K562 (cell line): ENCODE data around the gene SLC7A11. TPM values are rescaled to one million over a fixed set of nuclear protein-coding genes. Genes with fewer than 3 reads are reported as not detected.

Experiments used
- ATAC-seq: fragments of 200-7000 bp; cut with Tn5 transposase; 3 replicates; pipeline ENCODE4 v1.9.1; 2020; ENCODE audit warnings: moderate library complexity
- BruUV-seq: library from RNA; stranded (reverse); fragments of 400-500 nt; replicated peaks from 2 replicates; lab custom pipeline; 2021; lab: Mats Ljungman, UMichigan
- CTCF ChIA-PET: fragments of 300-600 bp; formaldehyde crosslinking; extraction: SDS; loops from one replicate; lab custom pipeline; 2021; ENCODE audit warnings: low intra/inter-chr PET ratio; lab: Yijun Ruan, JAX
- POLR2A ChIA-PET: fragments of 300-600, 350-650 bp; sonication (Branson Sonifier 250); formaldehyde crosslinking; extraction: SDS; loops from one replicate; lab custom pipeline; 2021; ENCODE audit warnings: antibody characterized with exemption, inconsistent platforms; lab: Yijun Ruan, JAX
- DNase-seq, 4 experiments: peaks; one replicate each; pipeline versions ENCODE4 v3.0.0 to v3.0.0-alpha.2; 2011 to 2018; ENCODE audit warnings: low spot score in 3 of 4, mixed read lengths in 3 of 4; ENCODE audit errors: extremely low read depth in 1 of 4
- FAIRE-seq: peaks from 2 replicates; lab custom pipeline; 2011; peaks lifted over from hg19 to GRCh38; lab: Jason Lieb, UNC
- H2AFZ ChIP-seq: 2 replicates; pipeline ENCODE4 v1.6.0; 2011; ENCODE audit warnings: low read depth, low read length, control low read depth, inconsistent platforms
- H3K27ac ChIP-seq: fragments of 200-600 bp; 3 replicates; pipeline ENCODE4 v1.8.0; 2011; ENCODE audit warnings: low read depth, mild to moderate bottlenecking, control low read depth, inconsistent platforms, low read length, moderate library complexity, mixed read lengths; ENCODE audit errors: extremely low read depth
- H3K27me3 ChIP-seq, 2 experiments: fragments of 300-600 bp in 1 of 2; 2 replicates in 1 of 2; 3 replicates in 1 of 2; pipeline versions ENCODE4 v1.6.0 to v1.8.0; 2011; ENCODE audit warnings: inconsistent platforms in 2 of 2, low read length in 2 of 2, mild to moderate bottlenecking in 1 of 2, mixed read lengths in 1 of 2, moderate library complexity in 1 of 2; ENCODE audit not compliant: control insufficient read depth in 2 of 2, insufficient read depth in 2 of 2
- H3K36me3 ChIP-seq: fragments of 300-600 bp; 3 replicates; pipeline ENCODE4 v1.8.0; 2011; ENCODE audit warnings: mild to moderate bottlenecking, low read length, inconsistent platforms; ENCODE audit not compliant: control insufficient read depth, insufficient read depth
- H3K4me1 ChIP-seq, 2 experiments: fragments of 200-600 bp in 1 of 2; replicated peaks in 1 of 2; 2 replicates in 1 of 2; 3 replicates in 1 of 2; pipeline versions ENCODE4 v1.5.1 to v1.8.0; 2011; ENCODE audit warnings: inconsistent platforms in 2 of 2, low read length in 2 of 2, mild to moderate bottlenecking in 1 of 2, mixed read lengths in 1 of 2, moderate library complexity in 1 of 2; ENCODE audit not compliant: control insufficient read depth in 2 of 2, insufficient read depth in 2 of 2
- H3K4me2 ChIP-seq: 2 replicates; pipeline ENCODE4 v1.6.1; 2011; ENCODE audit warnings: low read length, control low read depth, inconsistent platforms, mixed read lengths; ENCODE audit not compliant: insufficient read depth
- H3K4me3 ChIP-seq: fragments of 200-600 bp; sonication (generic), shearing (Covaris generic); 2 replicates; pipeline ENCODE4 v1.5.1; 2016; ENCODE audit warnings: control low read depth, inconsistent platforms
- H3K79me2 ChIP-seq: fragments of 200-600 bp; 3 replicates; pipeline ENCODE4 v1.8.0; 2011; ENCODE audit warnings: low read length, inconsistent platforms; ENCODE audit not compliant: control insufficient read depth, insufficient read depth
- H3K9ac ChIP-seq, 2 experiments: 2 replicates each; pipeline versions ENCODE4 v1.6.0 to v1.6.1; 2011; ENCODE audit warnings: low read depth in 2 of 2, low read length in 2 of 2, control low read depth in 1 of 2, inconsistent platforms in 1 of 2, mild to moderate bottlenecking in 1 of 2, mixed read lengths in 1 of 2; ENCODE audit not compliant: insufficient read depth in 1 of 2
- H3K9me1 ChIP-seq: one replicate; pipeline ENCODE4 v1.6.0; 2011; ENCODE audit warnings: inconsistent platforms, mild to moderate bottlenecking, low read length, moderate library complexity; ENCODE audit not compliant: control insufficient read depth, insufficient read depth
- H3K9me3 ChIP-seq: replicated peaks from 2 replicates; pipeline ENCODE4 v1.5.1; 2011; ENCODE audit warnings: low read depth, low read length, inconsistent platforms; ENCODE audit not compliant: control insufficient read depth, insufficient read depth
- H4K20me1 ChIP-seq: replicated peaks from 2 replicates; pipeline ENCODE4 v1.6.1; 2011; ENCODE audit warnings: low read length, inconsistent platforms, mixed read lengths; ENCODE audit not compliant: control insufficient read depth, insufficient read depth
- MLLT1 ChIP-seq, 2 experiments: fragments of 450-650 bp; IDR thresholded peaks; 2 replicates each; pipeline ENCODE4 v1.6.1; 2016
- NCOR1 ChIP-seq: fragments of 450-650 bp; IDR thresholded peaks from 2 replicates; pipeline ENCODE4 v1.6.1; 2016; ENCODE audit warnings: mild to moderate bottlenecking, moderate library complexity
- NFE2L1 ChIP-seq: fragments of 450-650 bp; IDR thresholded peaks from 2 replicates; pipeline ENCODE4 v1.6.1; 2016; ENCODE audit warnings: missing genetic modification characterization, low read depth, mild to moderate bottlenecking, missing compliant biosample characterization, moderate library complexity, borderline replicate concordance
- TAF9B ChIP-seq: fragments of 450-650 bp; IDR thresholded peaks from 2 replicates; pipeline ENCODE4 v1.6.1; 2018; ENCODE audit warnings: mild to moderate bottlenecking; ENCODE audit not compliant: partially characterized antibody
- TAL1 ChIP-seq: fragments of 450-650 bp; IDR thresholded peaks from 2 replicates; pipeline ENCODE4 v1.6.1; 2016; ENCODE audit warnings: mild to moderate bottlenecking
- WGBS: fragments of 100-300 bp; shearing (Covaris generic); methylation state at CpG from one replicate; pipeline ENCODE4 v1.1.6; 2016; ENCODE audit warnings: low coverage, mixed read lengths; ENCODE audit not compliant: insufficient coverage; ENCODE audit errors: missing lambda C conversion rate; 5-methylcytosine and 5-hydroxymethylcytosine counted together
- in situ Hi-C: fragments of 300-500 bp; cut with MboI; formaldehyde crosslinking; loops from 4 replicates; pipeline ENCODE4 v1.15.0; 2018; ENCODE audit warnings: inconsistent platforms, mixed read lengths
- intact Hi-C: fragments of 100-400 bp; cut with micrococcal nuclease; formaldehyde crosslinking; loops from 2 replicates; pipeline ENCODE4 v1.14.2; 2022
- polyA plus RNA-seq, 8 experiments: library from polyadenylated mRNA; depleted of rRNA in 4 of 8; stranded (reverse) in 5 of 8; unstranded in 3 of 8; fragments of >200 nt; fragmentation: Nextera tagmentation in 2 of 8; fragmentation: Illumina TruSeq in 1 of 8; extraction: Ambion mirVana in 2 of 8; extraction: Trizol in 1 of 8; gene quantifications; 2 replicates each; pipeline versions ENCODE4 v1.2.1 to v1.2.3, GENCODE V29; 2011 to 2014; ENCODE audit warnings: inconsistent platforms in 1 of 8, missing spikeins in 1 of 8
- total RNA-seq, 7 experiments: library from RNA; depleted of rRNA in 6 of 7; stranded (reverse); fragments of >200 nt in 6 of 7; fragmentation: Illumina TruSeq in 2 of 7; extraction: Trizol in 2 of 7; gene quantifications; 2 replicates each; pipeline versions ENCODE4 v1.2.1 to v1.2.3, GENCODE V29; 2011 to 2021; ENCODE audit warnings: low replicate concordance in 1 of 7

SLC7A11 gene
- total and polyA plus RNA-seq, 9 of the 15 experiments (the other 6 are each of a cell fraction or from before 2014, with no cell fraction given): 4.5 to 26.1 (median 13.5) TPM

- FAIRE-seq: no peak
- in situ Hi-C loops: no loop called here
These were observed 36.5 kb downstream of the SLC7A11 start for GRCh38 chr4:138205531-138206233.

More at GRCh38 chr4:138205531-138206233, 36.5 kb downstream of the SLC7A11 start:
- intact Hi-C loops: no loop called here
- Histone ChIP-seq H3K27me3 (no peaks in the 10 kb centered on the region), H3K4me3 (no peak overlapping the region), H3K9ac (no peak overlapping the region), H3K4me1 (no peaks in the 10 kb centered on the region), H3K9me1 (peaks cover 3% of the 10 kb centered on the region), H3K27ac (no peak overlapping the region), H3K79me2 (peaks cover 7% of the 10 kb centered on the region; the same call in 1 of the 3 replicates), H3K36me3 (0 out of 3 replicates have a peak, but pooled peaks cover 8% of the 10 kb centered on the region), H3K9me3 (no peaks in the 10 kb centered on the region), H4K20me1 (no peaks in the 10 kb centered on the region), H2AFZ (no peak overlapping the region), H3K4me2 (no peak overlapping the region)
- DNase-seq (no peak), ATAC-seq (no peak)
- no TSS peak for BruUV-seq
- ChIA-PET POLR2A (interaction anchor here (0.7 to 0.9 kb wide), 2 partner anchors 16 to 657 kb away, joined by 3 read pairs; no protein-coding TSS in a partner anchor), CTCF (no interaction called here)
- TF ChIP-seq NFE2L1 (tag) (no peak), NCOR1 (no peak), TAF9B (no peak), MLLT1 (IDR thresholded peaks at IDR 0.05) (no peak), TAL1 (no peak)
- WGBS: 92% methylated on average over 1 of the region's 1 CpG
